OCI-LY7 (cell line): ENCODE measurements around the gene EPHA10.

Source experiments
- CTCF ChIP-seq: fragments of 200-600 bp; sonication (generic); conservative IDR thresholded peaks from 2 replicates; pipeline ENCODE4 v1.5.1; 2014; ENCODE audit warnings: mild to moderate bottlenecking, antibody characterized with exemption, low read length, moderate library complexity, mixed read lengths
- EZH2phosphoT487 ChIP-seq: fragments of 200-600 bp; sonication (generic); IDR thresholded peaks from 2 replicates; pipeline ENCODE4 v1.6.1; 2018; ENCODE audit warnings: low read depth, borderline replicate concordance, mild to moderate bottlenecking, mixed run types, antibody characterized with exemption, low read length, moderate library complexity, mixed read lengths

- TF ChIP-seq CTCF (no peak), EZH2phosphoT487 (no peak)
Observed at GRCh38 chr1:37809942-37810341, 45.0 kb upstream of the EPHA10 start.
